Adrenal gland (tissue), 5 donors: Measurements from ENCODE around the gene FNIP2.

Experiments used
- POLR2A ChIP-seq, 2 donors: fragments of 450-650 bp; IDR thresholded peaks; one replicate each; pipeline ENCODE4 v1.6.1; 2017; ENCODE audit warnings: antibody characterized with exemption in 2 of 2, mild to moderate bottlenecking in 2 of 2, moderate library complexity in 1 of 2
- TF ChIP-seq, protein P1 (sequence below), 6 experiments: fragments of 450-650 bp in 4 of 6; fragments of 200-600 bp in 2 of 6; sonication (generic) in 1 of 6; IDR thresholded peaks; 1 replicate in 5 of 6; 2 replicates in 1 of 6; pipeline versions ENCODE4 v1.5.1 to v1.8.0; 2016 to 2021; ENCODE audit warnings: antibody characterized with exemption in 6 of 6, mild to moderate bottlenecking in 2 of 6, moderate library complexity in 1 of 6
- donor health status: DM: no; HTN: no; CAD: no.

DNA sequence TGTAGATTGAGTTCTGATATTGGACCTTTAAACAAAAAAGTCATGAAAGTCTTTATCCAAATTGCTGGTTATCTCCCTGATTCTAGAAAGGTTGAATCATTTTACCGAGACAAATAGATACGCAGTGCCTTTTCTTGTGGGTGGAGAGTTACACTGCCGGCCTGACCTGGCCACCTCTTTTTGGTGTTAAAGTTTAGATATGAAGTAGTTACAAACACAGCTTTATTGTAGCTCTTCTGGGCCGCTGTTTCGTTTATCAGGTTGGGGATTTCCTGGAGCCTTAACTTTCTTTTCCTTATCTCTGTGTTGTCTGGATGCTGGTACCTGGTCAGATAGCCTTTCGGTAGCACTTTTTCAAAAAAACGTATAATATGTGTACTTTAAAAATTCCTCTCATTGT is 31.0 kb downstream of the FNIP2 start:
- TF ChIP-seq, protein P1, sequence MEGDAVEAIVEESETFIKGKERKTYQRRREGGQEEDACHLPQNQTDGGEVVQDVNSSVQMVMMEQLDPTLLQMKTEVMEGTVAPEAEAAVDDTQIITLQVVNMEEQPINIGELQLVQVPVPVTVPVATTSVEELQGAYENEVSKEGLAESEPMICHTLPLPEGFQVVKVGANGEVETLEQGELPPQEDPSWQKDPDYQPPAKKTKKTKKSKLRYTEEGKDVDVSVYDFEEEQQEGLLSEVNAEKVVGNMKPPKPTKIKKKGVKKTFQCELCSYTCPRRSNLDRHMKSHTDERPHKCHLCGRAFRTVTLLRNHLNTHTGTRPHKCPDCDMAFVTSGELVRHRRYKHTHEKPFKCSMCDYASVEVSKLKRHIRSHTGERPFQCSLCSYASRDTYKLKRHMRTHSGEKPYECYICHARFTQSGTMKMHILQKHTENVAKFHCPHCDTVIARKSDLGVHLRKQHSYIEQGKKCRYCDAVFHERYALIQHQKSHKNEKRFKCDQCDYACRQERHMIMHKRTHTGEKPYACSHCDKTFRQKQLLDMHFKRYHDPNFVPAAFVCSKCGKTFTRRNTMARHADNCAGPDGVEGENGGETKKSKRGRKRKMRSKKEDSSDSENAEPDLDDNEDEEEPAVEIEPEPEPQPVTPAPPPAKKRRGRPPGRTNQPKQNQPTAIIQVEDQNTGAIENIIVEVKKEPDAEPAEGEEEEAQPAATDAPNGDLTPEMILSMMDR (IDR thresholded peaks at IDR 0.05) = no peak
- no peak for TF ChIP-seq POLR2A (IDR thresholded peaks at IDR 0.05)
